Mesenchymal stem cell (in vitro differentiated cells and primary cell): ENCODE data around the gene EIF1AX. TPM values are rescaled to one million over a fixed set of nuclear protein-coding genes. Genes with fewer than 3 reads are reported as not detected.

Source experiments
- DNase-seq: peaks from one replicate; pipeline ENCODE4 v3.0.0-alpha.2; 2013
- H2AFZ ChIP-seq: one replicate; pipeline ENCODE4 v1.6.1; 2013; ENCODE audit warnings: low read depth, mild to moderate bottlenecking, control low read depth, inconsistent platforms, low read length, moderate library complexity
- H2AK5ac ChIP-seq: 2 replicates; pipeline ENCODE4 v1.6.1; 2013; ENCODE audit warnings: low read length, moderate library complexity, mild to moderate bottlenecking, inconsistent platforms; ENCODE audit not compliant: severe bottlenecking
- H2BK120ac ChIP-seq: one replicate; pipeline ENCODE4 v1.6.1; 2013; ENCODE audit warnings: low read depth, mild to moderate bottlenecking, inconsistent platforms, low read length, moderate library complexity
- H2BK12ac ChIP-seq, 2 experiments: one replicate each; pipeline ENCODE4 v1.6.1; 2013; ENCODE audit warnings: inconsistent platforms in 2 of 2, low read length in 2 of 2, mild to moderate bottlenecking in 2 of 2, moderate library complexity in 2 of 2, control low read depth in 1 of 2
- H2BK15ac ChIP-seq: one replicate; pipeline ENCODE4 v1.6.1; 2013; ENCODE audit warnings: mild to moderate bottlenecking, low read depth, inconsistent platforms; ENCODE audit not compliant: poor library complexity, severe bottlenecking
- H2BK5ac ChIP-seq: 2 replicates; pipeline ENCODE4 v1.6.1; 2013; ENCODE audit warnings: low read depth, mild to moderate bottlenecking, low read length, control low read depth, inconsistent platforms; ENCODE audit not compliant: poor library complexity, severe bottlenecking
- H3K14ac ChIP-seq, 2 experiments: one replicate each; pipeline ENCODE4 v1.6.1; 2013; ENCODE audit warnings: inconsistent platforms in 2 of 2, low read length in 2 of 2, control low read depth in 1 of 2, mild to moderate bottlenecking in 1 of 2, moderate library complexity in 1 of 2
- H3K18ac ChIP-seq, 2 experiments: one replicate each; pipeline ENCODE4 v1.6.1; 2013; ENCODE audit warnings: inconsistent platforms in 2 of 2, low read length in 2 of 2, control low read depth in 1 of 2, low read depth in 1 of 2, mild to moderate bottlenecking in 1 of 2
- H3K23ac ChIP-seq, 2 experiments: one replicate each; pipeline ENCODE4 v1.6.1; 2013; ENCODE audit warnings: inconsistent platforms in 2 of 2, low read length in 2 of 2, mild to moderate bottlenecking in 2 of 2, moderate library complexity in 2 of 2, control low read depth in 1 of 2
- H3K27ac ChIP-seq: 2 replicates; pipeline ENCODE4 v1.5.1; 2013; ENCODE audit warnings: mild to moderate bottlenecking, moderate library complexity, low read length, control low read depth, inconsistent platforms; ENCODE audit not compliant: poor library complexity, severe bottlenecking
- H3K27me3 ChIP-seq, 2 experiments: 2 replicates each; pipeline versions ENCODE4 v1.6.1 to v1.7.0; 2013; ENCODE audit warnings: low read length in 2 of 2, mild to moderate bottlenecking in 2 of 2, moderate library complexity in 2 of 2, control low read depth in 1 of 2, inconsistent platforms in 1 of 2; ENCODE audit not compliant: control insufficient read depth in 1 of 2, insufficient read depth in 1 of 2
- H3K36me3 ChIP-seq, 2 experiments: 2 replicates each; pipeline versions ENCODE4 v1.6.1 to v1.7.0; 2013; ENCODE audit warnings: low read length in 2 of 2, control low read depth in 1 of 2, inconsistent platforms in 1 of 2, low read depth in 1 of 2, mild to moderate bottlenecking in 1 of 2; ENCODE audit not compliant: insufficient read depth in 2 of 2, control insufficient read depth in 1 of 2
- H3K4ac ChIP-seq, 2 experiments: one replicate each; pipeline ENCODE4 v1.6.1; 2013; ENCODE audit warnings: inconsistent platforms in 2 of 2, low read length in 2 of 2, mild to moderate bottlenecking in 2 of 2, moderate library complexity in 2 of 2, control low read depth in 1 of 2, low read depth in 1 of 2
- H3K4me1 ChIP-seq: 2 replicates; pipeline ENCODE4 v1.6.1; 2013; ENCODE audit warnings: low read depth, low read length, control low read depth; ENCODE audit not compliant: control insufficient read depth, insufficient read depth
- H3K4me2 ChIP-seq: 2 replicates; pipeline ENCODE4 v1.6.1; 2013; ENCODE audit warnings: low read length, mild to moderate bottlenecking, inconsistent platforms; ENCODE audit not compliant: poor library complexity, severe bottlenecking
- H3K4me3 ChIP-seq, 2 experiments: 2 replicates each; pipeline versions ENCODE4 v1.5.1 to v1.7.0; 2013; ENCODE audit warnings: low read length in 2 of 2, mild to moderate bottlenecking in 2 of 2, control low read depth in 1 of 2, low read depth in 1 of 2; ENCODE audit not compliant: insufficient read depth in 1 of 2
- H3K79me1 ChIP-seq: replicated peaks from 2 replicates; pipeline ENCODE4 v1.6.1; 2013; ENCODE audit warnings: mild to moderate bottlenecking, control low read depth, low read length, inconsistent platforms; ENCODE audit not compliant: poor library complexity, severe bottlenecking
- H3K9ac ChIP-seq: 2 replicates; pipeline ENCODE4 v1.7.0; 2013; ENCODE audit warnings: mild to moderate bottlenecking, low read length, moderate library complexity
- H3K9me3 ChIP-seq: 2 replicates; pipeline ENCODE4 v1.7.0; 2013; ENCODE audit warnings: mild to moderate bottlenecking, low read length; ENCODE audit not compliant: control insufficient read depth
- H4K8ac ChIP-seq: one replicate; pipeline ENCODE4 v1.6.1; 2013; ENCODE audit warnings: inconsistent platforms, mild to moderate bottlenecking, low read length, moderate library complexity
- H4K91ac ChIP-seq: one replicate; pipeline ENCODE4 v1.6.1; 2013; ENCODE audit warnings: mild to moderate bottlenecking, low read length, inconsistent platforms
- WGBS: methylation state at CpG from one replicate; pipeline ENCODE4 v1.1.7; 2013; ENCODE audit warnings: mixed read lengths; 5-methylcytosine and 5-hydroxymethylcytosine counted together
- small RNA-seq: library from polyadenylated mRNA; stranded (forward); fragments of <200 nt; extraction: miRNeasy Mini kit (QIAGEN cat#:217004); gene quantifications from one replicate; pipeline ENCODE3, GENCODE V24; 2013; ENCODE audit warnings: low read depth

EIF1AX gene

GRCh38 chrX:20089845-20090244 is 51.8 kb downstream of the EIF1AX start:
- H2BK15ac ChIP-seq = no peak overlapping the region
- H3K27me3 ChIP-seq = peaks cover 0 to 21% of the 10 kb centered on the region in 2 experiments
- H4K91ac ChIP-seq = no peak overlapping the region
- H3K9ac ChIP-seq = no peak overlapping the region
- no peaks in the 10 kb centered on the region for H3K36me3 ChIP-seq
- no peak overlapping the region for H2BK120ac ChIP-seq
- H3K27ac ChIP-seq = no peak overlapping the region
- no peak overlapping the region for H2BK5ac ChIP-seq
- H3K9me3 ChIP-seq = no peaks in the 10 kb centered on the region
- no peak overlapping the region for H3K4ac ChIP-seq
- WGBS = 84% methylated on average over 5 of the region's 6 CpGs
- no peak for DNase-seq
- no peaks in the 10 kb centered on the region for H3K4me1 ChIP-seq
- no peak overlapping the region for H3K4me3 ChIP-seq
- H3K4me2 ChIP-seq = no peak overlapping the region
- H3K79me1 ChIP-seq = no peaks in the 10 kb centered on the region
- H2AK5ac ChIP-seq = no peak overlapping the region
- no peak overlapping the region for H4K8ac ChIP-seq
- no peak overlapping the region for H2BK12ac ChIP-seq
- H3K18ac ChIP-seq = no peak overlapping the region
- H3K23ac ChIP-seq = no peak overlapping the region
- no peak overlapping the region for H2AFZ ChIP-seq
- no peak overlapping the region for H3K14ac ChIP-seq

GRCh38 chrX:20080277-20080676 is 61.4 kb downstream of the EIF1AX start:
- Histone ChIP-seq H3K18ac (no peak overlapping the region), H2BK15ac (no peak overlapping the region), H2BK120ac (no peak overlapping the region), H4K91ac (no peak overlapping the region), H2AK5ac (no peak overlapping the region), H4K8ac (no peak overlapping the region), H3K36me3 (no peaks in the 10 kb centered on the region), H3K4me1 (no peaks in the 10 kb centered on the region), H2AFZ (no peak overlapping the region), H3K27me3 (peaks cover 0 to 32% of the 10 kb centered on the region in 2 experiments), H2BK5ac (no peak overlapping the region), H3K4me3 (no peak overlapping the region), H3K4me2 (no peak overlapping the region), H3K27ac (no peak overlapping the region), H3K9me3 (no peaks in the 10 kb centered on the region), H3K9ac (no peak overlapping the region), H2BK12ac (no peak overlapping the region), H3K4ac (no peak overlapping the region), H3K23ac (no peak overlapping the region), H3K79me1 (no peaks in the 10 kb centered on the region), H3K14ac (no peak overlapping the region)
- DNase-seq = no peak
- no CpG with 5 or more reads among the region's 1 CpG for WGBS

Small RNA genes within 50 kb of the gene (small RNA-seq; reads per million reads assigned to genes)
- gene RF00493 = 24.2 reads per million, percentile 87 among the genes with 10 or more reads in this experiment
- not detected for gene RF00494
